ENCODE measurements around the gene DSCAML1.

The DSCAML1 gene

GRCh38 chr11:117631336-117632140, 165.5 kb downstream of the DSCAML1 start:
- DNase-seq = no peak

DNA sequence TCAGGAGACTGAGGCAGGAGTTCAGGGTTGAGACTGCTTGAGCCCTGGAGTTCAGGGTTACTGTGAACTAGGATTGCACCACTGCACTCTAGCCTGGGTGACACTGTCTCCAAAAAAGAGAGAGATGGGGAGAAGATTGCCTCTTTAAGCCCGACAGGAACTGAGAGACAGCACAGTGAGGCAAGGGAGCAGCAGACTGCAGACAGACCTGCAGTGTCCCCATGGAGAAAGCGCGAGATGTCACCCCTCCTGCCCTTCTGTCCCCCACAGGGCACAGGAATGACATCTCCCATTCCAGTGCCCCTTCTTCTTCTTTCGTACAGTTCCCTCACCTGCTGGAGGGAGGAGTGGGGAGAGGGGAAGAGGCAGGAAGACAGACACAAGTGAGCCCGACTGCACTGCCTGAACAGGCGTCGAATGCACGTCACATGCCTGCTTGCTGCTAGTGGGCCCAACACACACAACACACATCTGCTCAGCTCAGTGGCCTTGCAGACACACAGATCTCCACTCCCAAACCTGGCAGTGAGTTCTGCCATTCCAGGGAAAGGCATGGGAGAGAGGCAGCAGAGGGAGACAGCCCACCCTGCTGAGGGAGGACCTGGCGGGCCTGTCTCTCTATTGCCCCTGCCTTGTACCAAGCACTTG, 167.0 kb downstream of the DSCAML1 start:
- DNase-seq = no peak

- DNase-seq = no peak
These were observed 167.9 kb downstream of the DSCAML1 start for GRCh38 chr11:117629146-117629545.

DNA sequence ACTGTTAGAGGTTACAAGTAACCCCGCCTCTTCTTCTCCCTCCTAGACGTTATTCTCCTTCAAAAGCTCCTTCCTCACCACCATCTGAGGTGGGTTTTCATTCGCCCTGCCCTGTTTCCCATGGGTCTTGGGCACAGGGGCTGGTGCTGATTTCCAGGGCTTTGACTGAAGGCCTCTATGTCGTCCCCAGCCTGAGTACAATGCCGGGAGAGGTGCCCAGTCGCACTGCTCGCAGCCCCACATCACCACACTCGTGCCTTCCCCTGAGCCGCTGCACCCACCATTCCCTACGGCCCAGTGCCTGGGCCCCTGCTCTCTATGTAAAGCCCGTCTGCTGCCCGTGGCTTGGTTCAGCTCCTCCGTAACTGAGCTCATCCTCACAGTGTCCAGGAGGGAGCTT, 169.8 kb downstream of the DSCAML1 start:
- DNase-seq = no peak

DNA sequence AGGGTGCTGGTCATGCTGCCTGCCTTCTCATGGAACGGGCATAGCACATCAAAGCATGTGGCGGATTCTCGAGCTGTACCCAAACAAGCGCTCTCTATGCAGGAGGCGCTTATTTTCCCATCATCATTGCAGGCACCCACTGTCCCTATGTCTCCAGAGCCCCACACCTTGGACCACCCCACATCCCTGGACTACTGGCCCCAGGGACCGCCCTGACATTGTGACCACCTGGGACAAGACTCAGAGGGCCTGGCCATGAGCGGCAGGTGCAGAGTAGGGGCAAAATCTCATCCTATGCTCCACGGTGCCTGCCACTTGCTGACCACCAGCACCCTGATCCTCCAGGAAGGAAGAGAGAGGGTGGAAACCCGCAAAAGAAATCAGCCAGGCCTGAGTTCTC, 170.4 kb downstream of the DSCAML1 start:
- DNase-seq = no peak

GRCh38 chr11:117625237-117625636, 171.8 kb downstream of the DSCAML1 start:
- no peak for DNase-seq

GRCh38 chr11:117623831-117624271, 173.2 kb downstream of the DSCAML1 start:
- no peak for DNase-seq

GRCh38 chr11:117621226-117621625, 175.8 kb downstream of the DSCAML1 start:
- no peak for DNase-seq

- no peak for DNase-seq
These were observed 176.4 kb downstream of the DSCAML1 start for GRCh38 chr11:117620659-117621058.

- peak in 1 of 2 experiments; percentile 41 for DNase-seq
These were observed 176.9 kb downstream of the DSCAML1 start for GRCh38 chr11:117620086-117620485.

- DNase-seq = no peak
These were observed 177.4 kb downstream of the DSCAML1 start for GRCh38 chr11:117619661-117620060.

- peak; percentile 95 to 99 for DNase-seq
These were observed 178.0 kb downstream of the DSCAML1 start for GRCh38 chr11:117618982-117619355.

DNA sequence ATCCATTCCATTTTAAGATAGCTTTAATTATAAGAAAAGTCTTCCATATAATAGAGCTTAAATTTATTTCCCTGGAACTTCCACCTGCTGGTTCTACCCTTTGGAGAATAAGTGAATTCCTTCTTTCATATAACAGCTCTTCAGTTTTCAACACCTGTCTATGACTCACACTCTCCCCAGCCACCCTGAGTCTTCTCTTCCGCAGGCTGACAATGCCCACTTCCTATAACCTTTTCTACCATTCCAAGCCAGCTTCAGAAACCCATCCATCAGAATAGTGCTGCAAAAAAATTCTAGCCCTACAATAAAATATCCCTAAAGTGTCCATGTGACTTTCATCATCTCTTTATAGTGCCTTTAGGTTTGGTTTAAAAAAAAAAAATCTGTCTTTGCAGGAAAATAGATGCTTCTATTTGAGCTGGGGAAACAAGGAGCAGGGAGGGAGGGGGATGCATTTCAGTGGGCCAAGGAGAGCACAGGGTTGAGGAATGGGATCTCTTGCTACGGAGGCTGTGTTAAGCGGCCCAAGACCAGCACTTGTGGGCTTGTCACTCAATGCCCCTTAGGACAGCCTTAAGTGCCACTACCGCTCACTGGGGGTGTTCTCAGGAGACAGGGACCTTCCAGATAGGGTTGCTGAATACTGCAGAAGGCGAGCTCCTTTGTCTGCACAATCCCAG, 178.6 kb downstream of the DSCAML1 start:
- no peak for DNase-seq

DNA sequence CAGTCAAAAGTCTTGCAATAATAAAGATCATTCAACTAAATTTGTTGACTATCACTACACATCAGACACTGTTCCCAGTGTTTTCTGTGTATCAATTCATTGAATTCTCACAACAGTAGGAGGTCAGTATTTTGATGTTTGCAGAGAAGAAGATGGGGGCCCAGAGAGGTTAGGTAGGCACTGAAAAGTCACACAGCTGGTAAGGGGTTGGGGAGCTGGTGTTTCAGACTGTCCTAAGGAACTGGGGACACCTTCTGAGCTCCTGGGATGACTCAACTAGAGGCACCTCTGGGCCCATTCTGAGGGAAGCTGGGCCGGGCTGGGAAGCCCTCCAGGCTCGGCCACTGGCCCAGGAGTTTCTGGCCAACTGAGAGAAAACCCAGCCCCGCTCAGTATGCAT, 180.0 kb downstream of the DSCAML1 start:
- DNase-seq = no peak

DNA sequence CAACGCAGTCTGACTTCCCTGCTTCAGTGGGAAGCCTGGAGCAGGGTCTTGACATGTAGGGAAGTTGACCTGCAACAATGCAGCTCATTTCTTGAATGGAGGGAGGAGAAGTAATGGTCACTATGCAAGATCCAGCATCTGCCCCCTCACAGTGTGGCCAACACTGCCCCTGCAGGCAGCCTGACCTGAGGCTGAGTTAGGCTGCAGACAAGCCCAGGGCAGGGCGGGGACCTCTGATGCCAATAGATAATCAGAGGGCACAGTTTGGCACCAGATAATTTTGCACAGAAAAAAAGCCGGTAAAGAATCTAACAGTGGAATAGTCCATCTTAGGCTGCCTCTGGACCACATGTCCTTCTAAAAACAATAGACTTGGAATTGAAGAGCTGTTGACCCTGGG, 182.3 kb downstream of the DSCAML1 start:
- DNase-seq = no peak

- DNase-seq = peak; percentile 44 to 55
These were observed 183.5 kb downstream of the DSCAML1 start for GRCh38 chr11:117613521-117613920.

DNA sequence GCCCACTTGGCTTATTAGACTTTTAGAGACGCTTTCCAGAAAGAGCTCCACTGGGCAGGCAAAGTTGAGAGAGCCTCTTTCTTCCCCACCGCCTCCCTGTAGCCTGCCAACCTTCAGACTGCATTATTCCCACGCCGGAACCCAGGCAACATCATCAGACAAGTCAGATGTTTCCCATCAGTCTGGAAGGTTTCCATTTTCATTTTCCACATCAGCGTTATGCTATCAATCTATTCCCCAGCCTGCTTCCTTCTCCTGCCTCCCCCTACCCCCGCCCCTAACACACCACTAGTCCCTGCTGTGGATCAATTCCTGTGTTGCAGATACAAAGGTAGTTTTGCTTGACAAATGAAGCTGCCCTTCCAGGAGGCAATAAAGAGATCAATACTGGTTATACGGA, 184.8 kb downstream of the DSCAML1 start:
- no peak for DNase-seq

GRCh38 chr11:117610901-117611300, 186.1 kb downstream of the DSCAML1 start:
- peak; percentile 48 to 78 for DNase-seq

- DNase-seq = no peak
These were observed 187.0 kb downstream of the DSCAML1 start for GRCh38 chr11:117610045-117610444.

DNA sequence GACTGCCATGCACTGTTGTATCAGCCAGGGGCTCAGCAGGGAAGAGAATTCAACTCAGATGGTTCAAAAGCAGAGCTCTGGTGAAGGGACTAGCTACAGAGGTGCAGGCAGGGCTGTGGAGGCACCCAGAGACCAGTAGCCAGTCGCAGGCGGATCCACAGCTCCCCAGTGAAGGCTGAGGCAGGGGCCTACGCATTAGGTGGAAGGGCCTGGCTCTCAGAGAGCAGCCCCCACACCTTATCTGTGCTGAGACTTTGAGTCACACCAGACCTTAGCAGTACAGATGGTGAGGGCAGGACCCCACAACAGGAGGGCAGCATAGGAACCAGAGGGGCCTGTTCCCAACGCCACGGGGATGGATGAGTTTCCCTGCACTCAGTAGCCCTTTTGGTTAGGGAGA, 189.6 kb downstream of the DSCAML1 start:
- DNase-seq = peak in 1 of 2 experiments; percentile 61

DNA sequence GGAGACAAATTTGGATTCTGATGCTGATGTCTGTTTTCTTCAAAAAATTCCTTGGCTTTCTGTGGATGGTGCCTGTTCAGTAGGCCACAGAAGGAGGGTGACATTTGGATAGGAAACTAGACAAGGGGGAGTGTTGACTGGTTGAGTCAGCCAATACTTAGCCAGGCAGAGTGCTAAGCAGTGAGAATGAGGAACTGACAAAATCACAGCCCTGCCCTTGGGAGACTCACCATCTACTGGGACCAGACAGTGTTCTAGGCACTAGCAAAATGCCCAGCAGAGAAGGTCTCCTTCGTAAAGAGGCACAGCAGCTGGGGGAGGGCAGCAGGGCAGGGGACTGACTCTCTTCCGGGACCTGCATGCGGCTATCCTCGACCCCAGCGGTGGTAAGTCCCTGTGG, 190.2 kb downstream of the DSCAML1 start:
- no peak for DNase-seq

DNA sequence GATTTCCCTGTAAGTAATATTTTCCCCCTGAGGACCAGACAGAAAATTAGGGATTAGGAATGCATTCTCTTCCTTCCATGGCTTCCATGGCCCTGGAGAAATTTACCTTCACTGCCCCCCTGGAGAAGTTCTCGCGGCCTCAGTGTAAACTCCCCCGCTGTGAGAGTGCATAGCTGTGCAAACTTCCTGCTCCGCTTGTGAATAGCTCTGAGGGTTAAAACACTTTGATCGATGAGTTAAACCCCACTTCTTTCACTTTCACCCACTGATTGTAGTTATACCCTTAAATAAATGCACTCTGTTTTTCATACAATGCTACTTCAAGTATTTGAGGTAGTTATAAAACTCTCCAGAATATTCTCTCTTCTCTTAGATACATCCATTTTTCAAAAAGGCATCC, 190.8 kb downstream of the DSCAML1 start:
- DNase-seq = no peak

GRCh38 chr11:117605331-117605730, 191.7 kb downstream of the DSCAML1 start:
- peak in 1 of 2 experiments; percentile 49 for DNase-seq
